Kidney epithelial cell (primary cell): ENCODE data around the gene PSMG4. TPM values are rescaled to one million over a fixed set of nuclear protein-coding genes. Genes with fewer than 3 reads are reported as not detected.
A peak's percentile ranks its signal among the peaks of the same experiment; 100 is the strongest.

Source experiments
- DNase-seq: peaks from one replicate; pipeline ENCODE4 v3.0.0-alpha.2; 2010; ENCODE audit warnings: low read depth
- H3K27me3 ChIP-seq: 2 replicates; pipeline ENCODE4 v1.6.0; 2011; ENCODE audit warnings: low read length; ENCODE audit not compliant: control insufficient read depth, insufficient read depth
- H3K36me3 ChIP-seq: 2 replicates; pipeline ENCODE4 v1.5.1; 2011; ENCODE audit warnings: low read length; ENCODE audit not compliant: control insufficient read depth, insufficient read depth
- H3K4me3 ChIP-seq: 2 replicates; pipeline ENCODE4 v1.5.1; 2011; ENCODE audit warnings: low read depth, mild to moderate bottlenecking, control low read depth, low read length
- total RNA-seq: library from RNA; depleted of rRNA; stranded (reverse); fragments of >200 nt; gene quantifications from 2 replicates; pipeline ENCODE4 v1.2.3, GENCODE V29; 2015
- TF ChIP-seq, protein P1 (sequence below): IDR thresholded peaks from 2 replicates; pipeline ENCODE4 v1.5.1; 2011; ENCODE audit warnings: mild to moderate bottlenecking, moderate library complexity, low read length, control low read depth, inconsistent platforms; ENCODE audit not compliant: insufficient read depth, poor library complexity, severe bottlenecking

PSMG4 gene
- total RNA-seq, 1 donor from 2014 or later = 26.5 TPM

DNA sequence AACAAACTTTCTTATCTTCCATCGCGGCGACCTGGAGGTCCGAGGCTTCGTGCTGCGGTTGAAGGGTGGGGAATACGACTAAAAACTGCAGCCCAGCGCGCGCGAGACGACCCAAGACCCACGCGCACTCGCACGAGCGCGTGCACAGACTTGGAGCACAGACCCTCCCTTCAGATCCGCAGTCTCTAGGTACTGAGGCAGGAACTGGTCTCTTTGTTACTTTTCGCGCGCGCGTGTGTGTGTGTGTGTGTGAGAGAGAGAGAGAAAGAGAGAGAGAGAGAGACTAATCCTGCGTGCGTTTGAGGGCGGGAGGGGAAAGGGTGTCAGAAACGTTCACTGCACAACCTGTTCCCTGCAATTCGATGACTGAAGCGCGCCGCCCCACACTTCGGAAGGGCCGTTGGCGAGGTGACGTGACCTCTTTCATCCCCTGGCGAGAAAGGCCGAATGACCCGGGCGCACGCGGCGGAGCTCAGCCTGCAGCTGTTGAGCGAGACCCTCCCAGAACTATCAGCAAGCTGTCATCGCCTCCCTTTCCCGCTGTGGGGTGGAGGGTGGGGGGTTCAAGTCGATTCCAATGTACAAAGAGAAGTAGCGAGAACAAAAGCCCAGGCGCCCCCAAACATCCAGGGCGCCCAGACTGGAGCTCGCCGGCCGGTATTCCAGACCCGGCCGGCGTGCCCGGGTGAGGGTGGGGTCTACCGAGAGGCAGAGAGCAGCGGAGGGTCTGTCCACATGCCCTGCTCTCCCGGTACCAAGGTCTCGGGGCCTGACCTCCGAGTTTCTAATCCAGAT lies 29.8 kb upstream of the PSMG4 start:
- TF ChIP-seq, protein P1, sequence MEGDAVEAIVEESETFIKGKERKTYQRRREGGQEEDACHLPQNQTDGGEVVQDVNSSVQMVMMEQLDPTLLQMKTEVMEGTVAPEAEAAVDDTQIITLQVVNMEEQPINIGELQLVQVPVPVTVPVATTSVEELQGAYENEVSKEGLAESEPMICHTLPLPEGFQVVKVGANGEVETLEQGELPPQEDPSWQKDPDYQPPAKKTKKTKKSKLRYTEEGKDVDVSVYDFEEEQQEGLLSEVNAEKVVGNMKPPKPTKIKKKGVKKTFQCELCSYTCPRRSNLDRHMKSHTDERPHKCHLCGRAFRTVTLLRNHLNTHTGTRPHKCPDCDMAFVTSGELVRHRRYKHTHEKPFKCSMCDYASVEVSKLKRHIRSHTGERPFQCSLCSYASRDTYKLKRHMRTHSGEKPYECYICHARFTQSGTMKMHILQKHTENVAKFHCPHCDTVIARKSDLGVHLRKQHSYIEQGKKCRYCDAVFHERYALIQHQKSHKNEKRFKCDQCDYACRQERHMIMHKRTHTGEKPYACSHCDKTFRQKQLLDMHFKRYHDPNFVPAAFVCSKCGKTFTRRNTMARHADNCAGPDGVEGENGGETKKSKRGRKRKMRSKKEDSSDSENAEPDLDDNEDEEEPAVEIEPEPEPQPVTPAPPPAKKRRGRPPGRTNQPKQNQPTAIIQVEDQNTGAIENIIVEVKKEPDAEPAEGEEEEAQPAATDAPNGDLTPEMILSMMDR = no peak
- H3K4me3 ChIP-seq = peak overlapping the region; percentile 9
- peaks cover 22% of the 10 kb centered on the region for H3K27me3 ChIP-seq
- H3K36me3 ChIP-seq = no peaks in the 10 kb centered on the region
- no peak for DNase-seq

DNA sequence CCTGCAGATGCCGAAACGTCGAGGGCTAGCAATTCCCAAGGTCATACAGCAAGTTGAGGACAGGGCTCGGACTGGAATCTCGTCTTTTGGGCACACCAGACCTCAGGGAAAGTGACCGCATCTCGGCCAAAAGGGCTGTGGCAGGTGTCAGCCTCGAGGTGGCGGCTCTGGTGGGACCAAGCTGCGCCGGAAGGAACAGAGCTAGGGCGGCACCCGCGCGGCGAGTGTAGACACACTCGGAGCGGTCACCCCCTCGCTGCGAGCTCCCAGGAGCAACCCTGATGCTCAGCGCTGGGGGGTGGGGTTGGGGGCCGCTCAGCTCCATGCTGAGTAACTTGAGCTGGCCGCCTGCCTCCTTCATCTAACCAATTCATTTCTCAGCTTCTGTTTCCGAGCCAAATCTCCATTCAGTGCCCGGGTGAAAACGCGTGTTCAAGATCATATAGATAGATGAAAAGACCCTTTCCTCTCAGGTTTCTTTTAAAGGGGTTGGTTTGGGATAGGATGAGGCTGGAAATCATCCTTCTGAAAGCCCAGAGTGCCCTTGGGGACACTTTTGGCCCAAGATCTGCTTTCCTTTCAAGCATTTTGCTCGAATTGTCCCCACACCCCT lies 29.1 kb upstream of the PSMG4 start:
- Histone ChIP-seq H3K27me3 (peaks cover 22% of the 10 kb centered on the region), H3K4me3 (no peak overlapping the region), H3K36me3 (no peaks in the 10 kb centered on the region)
- TF ChIP-seq, protein P1 = peak; percentile 12
- no peak for DNase-seq

DNA sequence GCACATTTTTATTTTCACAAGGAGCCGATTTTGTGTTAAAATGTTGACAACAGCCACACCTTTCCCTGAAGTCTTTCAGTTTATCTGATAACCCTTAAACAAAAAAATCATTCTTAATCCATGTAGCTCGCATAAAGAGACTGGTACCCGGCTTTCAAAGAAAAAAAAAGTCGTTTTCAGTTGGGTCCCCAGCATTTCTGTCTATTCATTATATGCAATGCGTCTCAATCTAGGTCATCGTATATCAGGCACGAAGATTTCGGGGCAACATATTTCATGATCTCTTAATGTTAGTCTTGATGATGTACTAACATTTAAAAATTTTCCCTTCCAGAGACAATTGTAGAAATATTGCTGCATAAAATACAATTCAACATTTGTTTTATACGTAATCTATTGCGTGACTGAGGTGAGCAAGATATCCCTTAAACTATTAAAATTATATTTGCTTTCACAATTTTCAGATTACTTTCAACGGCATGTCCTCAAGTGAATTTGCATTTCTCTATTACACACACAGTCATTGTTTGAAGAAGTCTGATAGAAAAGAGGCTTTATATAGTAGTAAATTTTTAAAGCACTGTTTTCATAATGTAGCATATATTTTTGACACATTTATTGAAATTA lies 28.4 kb upstream of the PSMG4 start:
- H3K4me3 ChIP-seq = no peak overlapping the region
- no peak for DNase-seq
- H3K36me3 ChIP-seq = no peaks in the 10 kb centered on the region
- TF ChIP-seq, protein P1 = no peak
- H3K27me3 ChIP-seq = peaks cover 22% of the 10 kb centered on the region

DNA sequence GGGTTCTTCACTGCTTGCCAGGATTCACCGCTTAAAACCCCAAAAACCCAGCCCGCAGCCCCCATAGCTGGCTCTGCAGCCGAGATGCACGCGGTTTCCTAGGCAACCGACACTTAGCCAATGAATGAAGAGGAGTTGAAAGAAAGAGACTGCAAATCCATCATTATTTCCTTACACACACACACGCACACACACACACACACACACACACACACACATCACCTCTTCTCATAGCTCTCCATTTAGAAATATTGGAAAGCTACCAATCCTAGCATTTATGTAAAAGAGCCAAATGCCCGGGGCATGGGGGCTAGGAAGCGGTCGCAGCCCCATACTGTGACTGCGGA lies 27.9 kb upstream of the PSMG4 start:
- TF ChIP-seq, protein P1 = no peak
- Histone ChIP-seq H3K4me3 (peak overlapping the region; percentile 52), H3K27me3 (peaks cover 22% of the 10 kb centered on the region), H3K36me3 (no peaks in the 10 kb centered on the region)
- no peak for DNase-seq

DNA sequence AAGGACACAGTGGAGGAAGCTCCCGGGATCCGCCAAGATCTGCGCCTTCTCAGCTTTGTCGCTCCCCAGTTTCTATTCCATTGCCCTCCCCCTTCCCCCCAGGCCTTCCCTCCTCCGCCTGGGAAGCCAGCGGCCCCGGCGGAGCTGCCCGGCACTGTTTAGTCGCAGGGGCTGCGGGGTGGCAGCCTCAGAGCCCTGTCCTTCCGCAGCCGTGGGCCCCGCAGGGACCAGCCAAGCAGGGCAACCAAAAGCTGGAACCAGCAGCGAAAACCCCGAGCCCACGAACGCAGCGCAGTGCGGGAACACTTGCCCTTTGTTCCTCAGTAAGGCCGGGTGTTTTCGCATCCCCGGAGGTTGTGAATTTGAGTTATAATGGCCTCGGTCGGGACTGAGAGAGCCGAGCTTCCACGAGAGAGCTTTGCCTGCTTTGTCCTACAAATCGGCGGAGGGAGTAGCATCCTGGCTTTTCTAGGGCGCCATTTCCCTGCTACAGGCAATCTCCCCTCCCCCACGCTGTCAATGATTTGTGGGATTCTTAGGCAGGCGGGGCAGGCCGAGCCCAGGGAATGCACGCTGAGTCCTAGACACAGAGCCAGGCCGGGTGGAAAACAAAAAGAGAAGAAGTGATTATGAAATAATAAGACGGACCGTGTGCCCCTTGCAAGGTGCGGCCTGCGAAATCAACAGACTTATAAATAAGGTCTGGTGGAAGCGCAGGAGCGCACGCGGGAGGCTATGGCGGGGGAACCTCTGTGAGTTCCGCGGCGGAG lies 27.3 kb upstream of the PSMG4 start:
- Histone ChIP-seq H3K27me3 (peaks cover 22% of the 10 kb centered on the region), H3K36me3 (no peaks in the 10 kb centered on the region), H3K4me3 (peak overlapping the region; percentile 52)
- TF ChIP-seq, protein P1 = no peak
- DNase-seq = peak; percentile 43
